Neural progenitor cell (in vitro differentiated cells): ENCODE measurements around the gene DPF3. TPM values are rescaled to one million over a fixed set of nuclear protein-coding genes. Genes with fewer than 3 reads are reported as not detected.

Experiments
- DNase-seq: peaks from one replicate; pipeline ENCODE4 v3.0.0-alpha.2; 2016; ENCODE audit warnings: low spot score
- H2AFZ ChIP-seq: fragments of 200-600 bp; sonication (generic); replicated peaks from 2 replicates; pipeline ENCODE4 v1.6.1; 2016; ENCODE audit warnings: antibody characterized with exemption
- H3F3A ChIP-seq: fragments of 200-600 bp; sonication (generic); 2 replicates; pipeline ENCODE4 v1.6.1; 2016; ENCODE audit warnings: antibody characterized with exemption, low read depth
- H3K27ac ChIP-seq: fragments of 200-600 bp; sonication (generic); 2 replicates; pipeline ENCODE4 v1.5.1; 2016; ENCODE audit warnings: mild to moderate bottlenecking
- H3K27me3 ChIP-seq: fragments of 200-600 bp; sonication (generic); 2 replicates; pipeline ENCODE4 v1.6.1; 2016; ENCODE audit warnings: mild to moderate bottlenecking, moderate library complexity
- H3K36me3 ChIP-seq: fragments of 200-600 bp; sonication (generic); 2 replicates; pipeline ENCODE4 v1.5.1; 2016
- H3K4me1 ChIP-seq: fragments of 200-600 bp; sonication (generic); 2 replicates; pipeline ENCODE4 v1.6.1; 2016; ENCODE audit warnings: mixed run types
- H3K4me2 ChIP-seq: fragments of 200-600 bp; sonication (generic); 2 replicates; pipeline ENCODE4 v1.6.1; 2016
- H3K4me3 ChIP-seq: fragments of 200-600 bp; sonication (generic); 2 replicates; pipeline ENCODE4 v1.5.1; 2016
- H3K79me2 ChIP-seq: fragments of 200-600 bp; sonication (generic); 2 replicates; pipeline ENCODE4 v1.6.1; 2016; ENCODE audit warnings: low read depth
- H3K9ac ChIP-seq: fragments of 200-600 bp; sonication (generic); 2 replicates; pipeline ENCODE4 v1.6.1; 2016
- H3K9me3 ChIP-seq: fragments of 200-600 bp; sonication (generic); 2 replicates; pipeline ENCODE4 v1.5.1; 2016; ENCODE audit warnings: low read depth
- H4K20me1 ChIP-seq: fragments of 200-600 bp; sonication (generic); 2 replicates; pipeline ENCODE4 v1.6.1; 2016; ENCODE audit warnings: low read depth
- H3K27ac Mint-ChIP-seq: 3 replicates; pipeline ENCODE4 v1.8.0; 2021; ENCODE audit warnings: mixed read lengths
- H3K27me3 Mint-ChIP-seq: 2 replicates; pipeline ENCODE4 v1.8.0; 2022; ENCODE audit warnings: low read depth, mild to moderate bottlenecking, inconsistent platforms, moderate library complexity, mixed read lengths; ENCODE audit not compliant: insufficient read depth
- H3K36me3 Mint-ChIP-seq: 3 replicates; pipeline ENCODE4 v1.8.0; 2021; ENCODE audit warnings: mixed read lengths
- H3K4me1 Mint-ChIP-seq: 3 replicates; pipeline ENCODE4 v1.8.0; 2021; ENCODE audit warnings: mixed read lengths
- H3K4me3 Mint-ChIP-seq: 3 replicates; pipeline ENCODE4 v1.8.0; 2021; ENCODE audit warnings: mild to moderate bottlenecking, moderate library complexity, mixed read lengths
- H3K9me3 Mint-ChIP-seq: 3 replicates; pipeline ENCODE4 v1.8.0; 2020; ENCODE audit warnings: mixed read lengths
- CTCF ChIP-seq: fragments of 200-600 bp; sonication (generic); IDR thresholded peaks from 2 replicates; pipeline ENCODE4 v1.5.1; 2017; ENCODE audit warnings: antibody characterized with exemption, mild to moderate bottlenecking
- EZH2 ChIP-seq: fragments of 200-600 bp; sonication (generic); IDR thresholded peaks from 2 replicates; pipeline ENCODE4 v1.6.1; 2017; ENCODE audit warnings: antibody characterized with exemption, mild to moderate bottlenecking, moderate library complexity
- EZH2phosphoT487 ChIP-seq: fragments of 200-600 bp; sonication (generic); IDR thresholded peaks from 2 replicates; pipeline ENCODE4 v1.6.1; 2017; ENCODE audit warnings: antibody characterized with exemption
- total RNA-seq: library from RNA; depleted of rRNA; stranded (reverse); fragments of >200 nt; gene quantifications from 2 replicates; pipeline ENCODE4 v1.2.3, GENCODE V29; 2015; ENCODE audit warnings: low replicate concordance

Gene DPF3
- total RNA-seq, 1 donor from 2014 or later, result not detected

GRCh38 chr14:72881543-72881942 is 12.4 kb downstream of the DPF3 start:
- Histone ChIP-seq H4K20me1 (no peaks in the 10 kb centered on the region), H3K27ac (no peak overlapping the region), H3K9ac (no peak overlapping the region), H3K36me3 (no peaks in the 10 kb centered on the region), H3K27me3 (no peaks in the 10 kb centered on the region), H3K4me1 (peaks cover 13% of the 10 kb centered on the region), H3K4me3 (no peak overlapping the region), H3F3A (no peaks in the 10 kb centered on the region), H3K79me2 (no peaks in the 10 kb centered on the region), H3K4me2 (no peak overlapping the region), H3K9me3 (no peaks in the 10 kb centered on the region), H2AFZ (no peak overlapping the region)
- no peak overlapping the region for H3K27ac Mint-ChIP-seq
- no peaks in the 10 kb centered on the region for H3K36me3 Mint-ChIP-seq
- no peak for TF ChIP-seq EZH2
- no peak for TF ChIP-seq CTCF
- TF ChIP-seq EZH2phosphoT487, result no peak
- no peaks in the 10 kb centered on the region for H3K27me3 Mint-ChIP-seq
- peaks cover 3% of the 10 kb centered on the region for H3K9me3 Mint-ChIP-seq
- H3K4me1 Mint-ChIP-seq, result peaks cover 20% of the 10 kb centered on the region
- no peak for DNase-seq
- no peak overlapping the region for H3K4me3 Mint-ChIP-seq

GRCh38 chr14:72880820-72881219 is 13.1 kb downstream of the DPF3 start:
- Histone ChIP-seq H3K4me3 (no peak overlapping the region), H3K27me3 (no peaks in the 10 kb centered on the region), H4K20me1 (no peaks in the 10 kb centered on the region), H3K9ac (no peak overlapping the region), H3K9me3 (no peaks in the 10 kb centered on the region), H3F3A (no peaks in the 10 kb centered on the region), H3K27ac (no peak overlapping the region), H3K4me1 (peaks cover 18% of the 10 kb centered on the region), H3K36me3 (no peaks in the 10 kb centered on the region), H2AFZ (no peak overlapping the region), H3K79me2 (no peaks in the 10 kb centered on the region), H3K4me2 (no peak overlapping the region)
- H3K27ac Mint-ChIP-seq, result no peak overlapping the region
- no peaks in the 10 kb centered on the region for H3K27me3 Mint-ChIP-seq
- H3K4me1 Mint-ChIP-seq, result peaks cover 24% of the 10 kb centered on the region
- H3K4me3 Mint-ChIP-seq, result no peak overlapping the region
- H3K9me3 Mint-ChIP-seq, result peaks cover 3% of the 10 kb centered on the region
- H3K36me3 Mint-ChIP-seq, result no peaks in the 10 kb centered on the region
- no peak for TF ChIP-seq EZH2
- no peak for TF ChIP-seq EZH2phosphoT487
- no peak for TF ChIP-seq CTCF
- DNase-seq, result no peak

GRCh38 chr14:72880164-72880563 is 13.7 kb downstream of the DPF3 start:
- Histone ChIP-seq H4K20me1 (no peaks in the 10 kb centered on the region), H3K79me2 (no peaks in the 10 kb centered on the region), H3K4me1 (peaks cover 18% of the 10 kb centered on the region), H2AFZ (no peak overlapping the region), H3K9me3 (no peaks in the 10 kb centered on the region), H3F3A (no peaks in the 10 kb centered on the region), H3K4me3 (no peak overlapping the region), H3K27ac (no peak overlapping the region), H3K36me3 (no peaks in the 10 kb centered on the region), H3K27me3 (no peaks in the 10 kb centered on the region), H3K4me2 (no peak overlapping the region), H3K9ac (no peak overlapping the region)
- no peak for TF ChIP-seq CTCF
- TF ChIP-seq EZH2, result no peak
- no peak for TF ChIP-seq EZH2phosphoT487
- no peak for DNase-seq
- Mint-ChIP-seq H3K27ac (no peak overlapping the region), H3K9me3 (no peaks in the 10 kb centered on the region), H3K4me1 (peaks cover 24% of the 10 kb centered on the region), H3K27me3 (no peaks in the 10 kb centered on the region), H3K36me3 (no peaks in the 10 kb centered on the region), H3K4me3 (no peak overlapping the region)

- H2AFZ ChIP-seq, result no peak overlapping the region
- H3F3A ChIP-seq, result no peaks in the 10 kb centered on the region
- H3K27ac ChIP-seq, result no peak overlapping the region
- H3K27me3 Mint-ChIP-seq, result no peaks in the 10 kb centered on the region
- H3K27me3 ChIP-seq, result no peaks in the 10 kb centered on the region
- H3K4me3 Mint-ChIP-seq, result no peak overlapping the region
- no peaks in the 10 kb centered on the region for H3K36me3 ChIP-seq
- H3K9me3 ChIP-seq, result no peaks in the 10 kb centered on the region
- no peaks in the 10 kb centered on the region for H4K20me1 ChIP-seq
- H3K27ac Mint-ChIP-seq, result no peak overlapping the region
- no peak for TF ChIP-seq CTCF
- TF ChIP-seq EZH2phosphoT487, result no peak
- no peak for TF ChIP-seq EZH2
- peaks cover 18% of the 10 kb centered on the region for H3K4me1 ChIP-seq
- no peaks in the 10 kb centered on the region for H3K9me3 Mint-ChIP-seq
- H3K4me2 ChIP-seq, result no peak overlapping the region
- H3K79me2 ChIP-seq, result no peaks in the 10 kb centered on the region
- DNase-seq, result no peak
- H3K9ac ChIP-seq, result no peak overlapping the region
- H3K36me3 Mint-ChIP-seq, result no peaks in the 10 kb centered on the region
- H3K4me3 ChIP-seq, result no peak overlapping the region
- H3K4me1 Mint-ChIP-seq, result peaks cover 24% of the 10 kb centered on the region
These were observed 14.5 kb downstream of the DPF3 start for GRCh38 chr14:72879431-72879830.
